GM12892 (cell line): ENCODE measurements around the gene LRRFIP2.

Experiments
- POLR2A ChIP-seq: IDR thresholded peaks from 2 replicates; pipeline ENCODE4 v1.6.1; 2011; ENCODE audit warnings: low read depth, low read length, control low read depth
- POLR2AphosphoS5 ChIP-seq: IDR thresholded peaks from 2 replicates; pipeline ENCODE4 v1.6.1; 2011; ENCODE audit warnings: low read depth, low read length, control low read depth
- TAF1 ChIP-seq: IDR thresholded peaks from 2 replicates; pipeline ENCODE4 v1.6.1; 2011; ENCODE audit warnings: low read depth, mild to moderate bottlenecking, control low read depth, low read length, borderline replicate concordance

GRCh38 chr3:37039161-37039846 lies 135.1 kb downstream of the LRRFIP2 start:
- TF ChIP-seq TAF1 = no peak
- no peak for TF ChIP-seq POLR2AphosphoS5
- no peak for TF ChIP-seq POLR2A
